Liver (tissue), 3 donors: Measurements from ENCODE around the gene EIF1B.

Experiments
- GABPA ChIP-seq, 2 donors: IDR thresholded peaks in 1 of 2; conservative IDR thresholded peaks in 1 of 2; 2 replicates each; pipeline ENCODE4 v1.6.1; 2016; ENCODE audit warnings: antibody characterized with exemption in 2 of 2, mild to moderate bottlenecking in 1 of 2, moderate library complexity in 1 of 2
- HNF4A ChIP-seq, 2 donors: conservative IDR thresholded peaks; 2 replicates each; pipeline ENCODE4 v1.6.1; 2016; ENCODE audit warnings: antibody characterized with exemption in 2 of 2, mild to moderate bottlenecking in 2 of 2
- TF ChIP-seq, protein P1 (sequence below): fragments of 150-350 bp; IDR thresholded peaks from 2 replicates; pipeline ENCODE4 v1.5.1; 2017; ENCODE audit warnings: improper control_type of control experiment, low read depth, low read length; ENCODE audit not compliant: missing input control
- donor health status: healthy.
- donor health status: healthy.

DNA sequence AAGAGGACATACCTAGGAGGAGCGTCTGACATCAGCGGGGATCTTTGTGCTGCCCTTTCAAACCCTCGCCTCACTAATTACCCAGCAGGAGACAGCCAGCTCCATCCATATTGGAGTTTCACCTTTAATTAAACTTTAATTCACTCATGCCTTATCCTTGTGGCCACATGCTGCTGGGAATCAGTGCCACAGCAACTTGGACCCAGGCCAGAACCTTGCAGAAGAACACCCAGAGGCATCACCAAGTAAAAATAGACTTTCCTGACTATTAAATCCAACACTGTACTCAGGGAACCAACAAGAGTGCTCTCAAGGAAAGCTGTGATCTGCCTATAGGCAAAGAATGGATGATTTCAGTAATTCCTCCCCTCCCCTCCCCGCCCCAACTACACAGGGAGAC, 23.9 kb downstream of the EIF1B start:
- TF ChIP-seq HNF4A (conservative IDR thresholded peaks at IDR 0.05) (no peak), GABPA (IDR thresholded peaks at IDR 0.05 in 1 of 2, conservative IDR thresholded peaks at IDR 0.05 in 1 of 2) (no peak)
- TF ChIP-seq, protein P1, sequence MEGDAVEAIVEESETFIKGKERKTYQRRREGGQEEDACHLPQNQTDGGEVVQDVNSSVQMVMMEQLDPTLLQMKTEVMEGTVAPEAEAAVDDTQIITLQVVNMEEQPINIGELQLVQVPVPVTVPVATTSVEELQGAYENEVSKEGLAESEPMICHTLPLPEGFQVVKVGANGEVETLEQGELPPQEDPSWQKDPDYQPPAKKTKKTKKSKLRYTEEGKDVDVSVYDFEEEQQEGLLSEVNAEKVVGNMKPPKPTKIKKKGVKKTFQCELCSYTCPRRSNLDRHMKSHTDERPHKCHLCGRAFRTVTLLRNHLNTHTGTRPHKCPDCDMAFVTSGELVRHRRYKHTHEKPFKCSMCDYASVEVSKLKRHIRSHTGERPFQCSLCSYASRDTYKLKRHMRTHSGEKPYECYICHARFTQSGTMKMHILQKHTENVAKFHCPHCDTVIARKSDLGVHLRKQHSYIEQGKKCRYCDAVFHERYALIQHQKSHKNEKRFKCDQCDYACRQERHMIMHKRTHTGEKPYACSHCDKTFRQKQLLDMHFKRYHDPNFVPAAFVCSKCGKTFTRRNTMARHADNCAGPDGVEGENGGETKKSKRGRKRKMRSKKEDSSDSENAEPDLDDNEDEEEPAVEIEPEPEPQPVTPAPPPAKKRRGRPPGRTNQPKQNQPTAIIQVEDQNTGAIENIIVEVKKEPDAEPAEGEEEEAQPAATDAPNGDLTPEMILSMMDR, result no peak
